Astrocyte of the spinal cord (primary cell): ENCODE data around the gene SEZ6.

Experiments
- DNase-seq: peaks from one replicate; pipeline ENCODE4 v3.0.0; 2011; ENCODE audit warnings: low read depth, low spot score
- H3K4me3 ChIP-seq: 2 replicates; pipeline ENCODE4 v1.5.1; 2011; ENCODE audit warnings: low read depth, mild to moderate bottlenecking, low read length, moderate library complexity
- CTCF ChIP-seq: IDR thresholded peaks from 2 replicates; pipeline ENCODE4 v1.5.1; 2012; ENCODE audit warnings: low read depth, mild to moderate bottlenecking, low read length, inconsistent platforms
- in situ Hi-C: cut with HindIII; loops from 2 replicates; pipeline ENCODE4 v1.10.0; 2017; ENCODE audit warnings: low sequenced_read_pairs

The SEZ6 gene

GRCh38 chr17:28986714-28987655, 18.8 kb downstream of the SEZ6 start:
- TF ChIP-seq CTCF: no peak
- no peak overlapping the region for H3K4me3 ChIP-seq
- in situ Hi-C loops: no loop called here
- DNase-seq: no peak

- TF ChIP-seq CTCF: no peak
- no peak for DNase-seq
- in situ Hi-C loops: no loop called here
- H3K4me3 ChIP-seq: no peak overlapping the region
These were observed 19.7 kb downstream of the SEZ6 start for GRCh38 chr17:28985950-28986713.

- in situ Hi-C loops: no loop called here
- TF ChIP-seq CTCF: no peak
These were observed 22.3 kb downstream of the SEZ6 start for GRCh38 chr17:28983286-28984230.

DNA sequence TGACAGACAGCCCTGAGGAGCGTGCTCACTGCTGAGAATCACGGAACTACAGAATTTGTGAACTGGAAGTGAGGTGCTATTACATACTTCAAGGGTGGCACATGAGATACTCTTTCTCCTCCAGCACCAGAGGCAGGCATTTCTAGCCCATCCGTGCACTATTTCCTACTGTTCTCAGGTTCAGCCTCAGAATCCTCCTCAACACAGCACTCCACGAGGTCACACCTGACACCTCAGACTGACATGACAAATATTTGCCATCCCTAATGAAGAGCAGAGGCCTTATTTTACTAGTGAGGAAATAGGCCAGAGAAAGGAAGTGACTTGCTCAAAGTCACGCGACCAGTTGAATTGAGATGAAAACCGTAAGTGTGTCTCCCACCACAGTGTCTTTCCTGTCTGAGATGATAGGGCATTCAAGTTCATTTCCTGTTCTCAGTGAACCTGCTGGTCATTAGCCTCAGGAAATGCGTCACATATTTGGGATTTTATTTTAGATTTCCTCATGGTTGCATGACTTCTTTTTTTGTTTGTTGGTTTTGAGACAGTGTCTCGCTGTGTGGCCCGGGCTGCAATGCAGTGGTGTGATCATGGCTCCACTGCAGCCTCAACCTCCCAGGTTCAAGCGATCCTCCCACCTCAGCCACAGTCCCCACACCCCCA, 23.6 kb downstream of the SEZ6 start:
- no peak overlapping the region for H3K4me3 ChIP-seq
- no peak for TF ChIP-seq CTCF
- peak; percentile 63 for DNase-seq
- in situ Hi-C loops: no loop called here

More at GRCh38 chr17:28983286-28984230, 22.3 kb downstream of the SEZ6 start:
- no peak overlapping the region for H3K4me3 ChIP-seq
- no peak for DNase-seq

- TF ChIP-seq CTCF: no peak
- DNase-seq: no peak
- H3K4me3 ChIP-seq: no peak overlapping the region
- in situ Hi-C loops: no loop called here
These were observed 27.4 kb downstream of the SEZ6 start for GRCh38 chr17:28978356-28978964.
